HCT116 (cell line): ENCODE results near the gene LRRFIP1.

Experiments
- EZH2phosphoT487 ChIP-seq: fragments of 200-600 bp; IDR thresholded peaks from 2 replicates; pipeline ENCODE4 v1.6.1; 2018; ENCODE audit warnings: antibody characterized with exemption, borderline replicate concordance
- POLR2AphosphoS5 ChIP-seq: IDR thresholded peaks from 2 replicates; pipeline ENCODE4 v1.6.1; 2011; ENCODE audit warnings: mild to moderate bottlenecking, low read depth, low read length, moderate library complexity
- SP1 ChIP-seq: IDR thresholded peaks from 2 replicates; pipeline ENCODE4 v1.6.1; 2012; ENCODE audit warnings: low read depth
- TF ChIP-seq, protein P1 (sequence below), 3 experiments: fragments of 200-600 bp in 1 of 3; sonication (generic) in 1 of 3; IDR thresholded peaks in 2 of 3; conservative IDR thresholded peaks in 1 of 3; 2 replicates each; pipeline ENCODE4 v1.5.1; 2012 to 2017; ENCODE audit warnings: low read depth in 2 of 3, low read length in 2 of 3, antibody characterized with exemption in 1 of 3, borderline replicate concordance in 1 of 3, control low read depth in 1 of 3, mild to moderate bottlenecking in 1 of 3, mixed read lengths in 1 of 3, mixed run types in 1 of 3, moderate library complexity in 1 of 3; ENCODE audit not compliant: insufficient read depth in 1 of 3

DNA sequence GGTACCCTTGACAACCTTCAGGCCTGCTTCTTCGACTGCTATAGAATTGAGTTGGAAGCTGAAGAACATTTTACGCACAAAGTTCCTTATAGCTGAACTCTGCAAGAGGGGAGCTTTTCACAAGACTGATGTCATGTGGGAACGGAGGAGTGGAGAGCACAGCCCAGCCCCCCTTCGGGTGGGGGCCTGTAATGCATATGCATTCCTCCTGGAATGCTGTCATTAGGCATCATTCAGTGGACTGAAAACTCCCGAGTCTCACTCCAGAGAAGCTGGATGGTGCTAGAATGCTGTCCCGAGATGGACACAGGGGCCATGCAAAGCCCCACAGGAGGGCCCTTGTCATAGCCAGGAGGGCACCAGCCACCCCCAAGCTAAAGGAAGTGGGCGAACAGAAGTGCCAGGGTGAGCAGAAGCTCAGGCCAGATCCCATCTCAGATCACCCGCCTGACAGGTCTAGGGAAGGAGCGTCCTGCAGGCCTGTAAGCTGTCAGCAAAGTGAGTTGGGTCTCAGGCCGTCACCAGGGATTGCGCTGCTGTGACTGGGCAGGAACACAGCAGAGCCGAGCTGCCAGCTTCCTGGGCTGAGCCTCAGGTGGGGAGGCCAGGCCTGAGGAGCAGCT, 127.3 kb downstream of the LRRFIP1 start:
- TF ChIP-seq, protein P1, sequence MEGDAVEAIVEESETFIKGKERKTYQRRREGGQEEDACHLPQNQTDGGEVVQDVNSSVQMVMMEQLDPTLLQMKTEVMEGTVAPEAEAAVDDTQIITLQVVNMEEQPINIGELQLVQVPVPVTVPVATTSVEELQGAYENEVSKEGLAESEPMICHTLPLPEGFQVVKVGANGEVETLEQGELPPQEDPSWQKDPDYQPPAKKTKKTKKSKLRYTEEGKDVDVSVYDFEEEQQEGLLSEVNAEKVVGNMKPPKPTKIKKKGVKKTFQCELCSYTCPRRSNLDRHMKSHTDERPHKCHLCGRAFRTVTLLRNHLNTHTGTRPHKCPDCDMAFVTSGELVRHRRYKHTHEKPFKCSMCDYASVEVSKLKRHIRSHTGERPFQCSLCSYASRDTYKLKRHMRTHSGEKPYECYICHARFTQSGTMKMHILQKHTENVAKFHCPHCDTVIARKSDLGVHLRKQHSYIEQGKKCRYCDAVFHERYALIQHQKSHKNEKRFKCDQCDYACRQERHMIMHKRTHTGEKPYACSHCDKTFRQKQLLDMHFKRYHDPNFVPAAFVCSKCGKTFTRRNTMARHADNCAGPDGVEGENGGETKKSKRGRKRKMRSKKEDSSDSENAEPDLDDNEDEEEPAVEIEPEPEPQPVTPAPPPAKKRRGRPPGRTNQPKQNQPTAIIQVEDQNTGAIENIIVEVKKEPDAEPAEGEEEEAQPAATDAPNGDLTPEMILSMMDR (IDR thresholded peaks at IDR 0.05 in 2 of 3, conservative IDR thresholded peaks at IDR 0.05 in 1 of 3; ENCODE audit: borderline replicate concordance in 1 of 3, insufficient read depth in 1 of 3, low read depth in 2 of 3, low read length in 2 of 3), result no peak
- TF ChIP-seq SP1, result no peak
- no peak for TF ChIP-seq EZH2phosphoT487
- no peak for TF ChIP-seq POLR2AphosphoS5
